Measurements from ENCODE around the gene CYP2J2.

DNA sequence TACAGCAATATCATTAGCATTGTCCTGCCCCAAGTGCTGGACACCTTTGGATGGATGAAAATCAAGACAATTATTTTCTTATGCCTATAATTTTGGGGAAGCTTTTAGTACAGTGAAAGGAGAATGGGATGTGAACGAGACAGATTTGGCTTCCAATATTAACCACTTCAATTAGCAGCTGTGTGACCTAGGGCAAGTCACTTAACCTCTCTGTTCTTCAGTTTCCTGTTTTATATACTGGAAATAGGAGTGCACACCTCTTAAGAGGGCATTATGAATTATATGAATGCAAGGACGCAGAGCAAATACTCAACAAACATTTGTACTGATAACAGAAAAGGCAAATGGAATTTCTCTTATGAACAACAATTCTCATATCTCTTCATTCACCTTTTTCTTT lies 18.5 kb downstream of the CYP2J2 start:
- TF ChIP-seq, protein P1, sequence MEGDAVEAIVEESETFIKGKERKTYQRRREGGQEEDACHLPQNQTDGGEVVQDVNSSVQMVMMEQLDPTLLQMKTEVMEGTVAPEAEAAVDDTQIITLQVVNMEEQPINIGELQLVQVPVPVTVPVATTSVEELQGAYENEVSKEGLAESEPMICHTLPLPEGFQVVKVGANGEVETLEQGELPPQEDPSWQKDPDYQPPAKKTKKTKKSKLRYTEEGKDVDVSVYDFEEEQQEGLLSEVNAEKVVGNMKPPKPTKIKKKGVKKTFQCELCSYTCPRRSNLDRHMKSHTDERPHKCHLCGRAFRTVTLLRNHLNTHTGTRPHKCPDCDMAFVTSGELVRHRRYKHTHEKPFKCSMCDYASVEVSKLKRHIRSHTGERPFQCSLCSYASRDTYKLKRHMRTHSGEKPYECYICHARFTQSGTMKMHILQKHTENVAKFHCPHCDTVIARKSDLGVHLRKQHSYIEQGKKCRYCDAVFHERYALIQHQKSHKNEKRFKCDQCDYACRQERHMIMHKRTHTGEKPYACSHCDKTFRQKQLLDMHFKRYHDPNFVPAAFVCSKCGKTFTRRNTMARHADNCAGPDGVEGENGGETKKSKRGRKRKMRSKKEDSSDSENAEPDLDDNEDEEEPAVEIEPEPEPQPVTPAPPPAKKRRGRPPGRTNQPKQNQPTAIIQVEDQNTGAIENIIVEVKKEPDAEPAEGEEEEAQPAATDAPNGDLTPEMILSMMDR (IDR thresholded peaks at IDR 0.05 in 4 of 5, conservative IDR thresholded peaks at IDR 0.05 in 1 of 5) = no peak
- TF ChIP-seq POLR2A (IDR thresholded peaks at IDR 0.05) = no peak
